ENCODE data around the gene SERPINE2.

SERPINE2 gene, protein sequence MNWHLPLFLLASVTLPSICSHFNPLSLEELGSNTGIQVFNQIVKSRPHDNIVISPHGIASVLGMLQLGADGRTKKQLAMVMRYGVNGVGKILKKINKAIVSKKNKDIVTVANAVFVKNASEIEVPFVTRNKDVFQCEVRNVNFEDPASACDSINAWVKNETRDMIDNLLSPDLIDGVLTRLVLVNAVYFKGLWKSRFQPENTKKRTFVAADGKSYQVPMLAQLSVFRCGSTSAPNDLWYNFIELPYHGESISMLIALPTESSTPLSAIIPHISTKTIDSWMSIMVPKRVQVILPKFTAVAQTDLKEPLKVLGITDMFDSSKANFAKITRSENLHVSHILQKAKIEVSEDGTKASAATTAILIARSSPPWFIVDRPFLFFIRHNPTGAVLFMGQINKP

GRCh38 chr2:224039080-224039769 is at the start of gene SERPINE2:
Gene SERPINE2, minus strand, starts transcription at chr2:224039286. Its CDS starts 37,386 bp downstream, at chr2:224001900.
- peaks cover 13% of the 10 kb centered on the region; the same call in 1 of the 2 replicates for H3K4me1 ChIP-seq (ENCODE audit: insufficient read depth, low read length)
- no peaks in the 10 kb centered on the region for H3K9me3 ChIP-seq (ENCODE audit: control insufficient read depth, insufficient read depth, low read length)
- peak within 1 kb of the TSS; percentile 77 for H3K9ac ChIP-seq (ENCODE audit: low read depth, low read length)
- no peaks in the 10 kb centered on the region; the same call in 1 of the 2 replicates for H3K36me3 ChIP-seq (ENCODE audit: insufficient read depth, low read length)

GRCh38 chr2:224086226-224086914 is 47.3 kb upstream of the SERPINE2 start:
- Histone ChIP-seq H3K4me1 (ENCODE audit: insufficient read depth, low read length) (no peaks in the 10 kb centered on the region; the same call in 1 of the 2 replicates), H3K36me3 (ENCODE audit: insufficient read depth, low read length) (no peaks in the 10 kb centered on the region), H3K9me3 (ENCODE audit: control insufficient read depth, insufficient read depth, low read length) (no peaks in the 10 kb centered on the region), H3K9ac (ENCODE audit: low read depth, low read length) (no peak overlapping the region)

DNA sequence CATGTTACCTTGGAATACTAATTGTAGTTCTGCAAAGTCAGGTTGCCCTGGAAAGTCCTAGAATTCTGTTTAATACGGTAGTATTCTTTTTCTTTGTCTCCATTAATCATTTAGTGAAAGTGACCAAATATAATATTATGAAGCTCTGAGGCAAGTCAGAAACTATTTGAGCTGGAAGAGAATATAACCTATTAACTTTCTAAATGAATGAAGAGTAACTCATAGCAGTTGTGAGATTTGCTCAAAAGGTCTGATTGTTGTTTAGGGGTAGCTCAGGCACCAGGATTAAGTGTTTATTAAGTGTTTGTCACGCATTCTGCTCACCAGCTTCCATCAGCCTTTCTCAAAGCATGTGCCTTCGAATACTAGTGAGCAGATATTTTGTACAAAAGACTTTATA is 46.7 kb upstream of the SERPINE2 start:
- no peaks in the 10 kb centered on the region for H3K36me3 ChIP-seq (ENCODE audit: insufficient read depth, low read length)

DNA sequence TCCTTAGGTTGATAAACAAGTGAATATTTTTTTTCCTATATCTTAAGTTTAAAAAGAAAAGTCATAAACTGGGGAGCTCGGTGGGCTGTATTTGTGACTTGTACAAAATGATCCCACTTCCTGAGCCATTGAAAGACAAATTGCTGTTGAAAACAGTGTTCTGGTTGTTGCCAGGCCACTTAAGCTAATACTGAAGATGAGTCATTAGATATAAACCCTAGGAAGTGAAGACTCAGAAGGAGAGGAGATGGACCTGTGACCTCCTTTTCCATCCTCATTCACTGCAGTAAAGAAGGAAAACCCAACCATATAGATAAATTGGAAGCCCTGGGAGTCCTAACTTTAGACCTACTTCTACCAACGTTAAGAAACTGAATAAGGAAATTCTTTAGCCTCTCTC is 46.2 kb upstream of the SERPINE2 start:
- Histone ChIP-seq H3K36me3 (ENCODE audit: insufficient read depth, low read length) (no peaks in the 10 kb centered on the region), H3K9me3 (ENCODE audit: control insufficient read depth, insufficient read depth, low read length) (no peaks in the 10 kb centered on the region), H3K4me1 (ENCODE audit: insufficient read depth, low read length) (no peaks in the 10 kb centered on the region; the same call in 1 of the 2 replicates), H3K9ac (ENCODE audit: low read depth, low read length) (no peak overlapping the region)

More for the DNA sequence above, 46.7 kb upstream of the SERPINE2 start:
- no peaks in the 10 kb centered on the region for H3K9me3 ChIP-seq (ENCODE audit: control insufficient read depth, insufficient read depth, low read length)
- H3K9ac ChIP-seq (ENCODE audit: low read depth, low read length), result no peak overlapping the region
- H3K4me1 ChIP-seq (ENCODE audit: insufficient read depth, low read length), result no peaks in the 10 kb centered on the region; the same call in 1 of the 2 replicates

- H3K9ac ChIP-seq (ENCODE audit: low read depth, low read length), result no peak overlapping the region
Observed at GRCh38 chr2:224084266-224084892, 45.3 kb upstream of the SERPINE2 start.

DNA sequence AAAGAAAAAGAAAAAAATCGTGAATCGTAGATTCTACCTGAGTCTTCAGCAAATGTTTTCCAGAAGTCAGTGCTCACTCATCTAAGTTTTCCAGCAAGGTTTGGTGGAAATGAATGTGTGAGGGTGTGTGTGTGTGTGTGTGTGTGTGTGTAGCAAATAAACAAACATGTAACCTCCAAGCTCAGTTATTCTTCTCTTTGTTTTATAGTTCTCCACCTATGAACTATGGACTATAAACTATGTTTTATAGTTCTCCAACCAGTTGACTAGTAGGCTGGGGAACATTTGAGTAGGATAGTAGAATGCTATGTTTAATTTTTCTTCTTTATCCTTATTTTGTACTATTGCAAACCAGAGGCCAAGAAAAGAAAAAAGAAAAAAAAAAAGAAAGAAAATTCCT is 44.6 kb upstream of the SERPINE2 start:
- Histone ChIP-seq H3K9me3 (ENCODE audit: control insufficient read depth, insufficient read depth, low read length) (no peaks in the 10 kb centered on the region), H3K9ac (ENCODE audit: low read depth, low read length) (no peak overlapping the region), H3K4me1 (ENCODE audit: insufficient read depth, low read length) (no peaks in the 10 kb centered on the region; the same call in 1 of the 2 replicates), H3K36me3 (ENCODE audit: insufficient read depth, low read length) (no peaks in the 10 kb centered on the region)

More at GRCh38 chr2:224084266-224084892, 45.3 kb upstream of the SERPINE2 start:
- no peaks in the 10 kb centered on the region for H3K9me3 ChIP-seq (ENCODE audit: control insufficient read depth, insufficient read depth, low read length)
- H3K4me1 ChIP-seq (ENCODE audit: insufficient read depth, low read length), result no peaks in the 10 kb centered on the region; the same call in 1 of the 2 replicates
- no peaks in the 10 kb centered on the region for H3K36me3 ChIP-seq (ENCODE audit: insufficient read depth, low read length)

DNA sequence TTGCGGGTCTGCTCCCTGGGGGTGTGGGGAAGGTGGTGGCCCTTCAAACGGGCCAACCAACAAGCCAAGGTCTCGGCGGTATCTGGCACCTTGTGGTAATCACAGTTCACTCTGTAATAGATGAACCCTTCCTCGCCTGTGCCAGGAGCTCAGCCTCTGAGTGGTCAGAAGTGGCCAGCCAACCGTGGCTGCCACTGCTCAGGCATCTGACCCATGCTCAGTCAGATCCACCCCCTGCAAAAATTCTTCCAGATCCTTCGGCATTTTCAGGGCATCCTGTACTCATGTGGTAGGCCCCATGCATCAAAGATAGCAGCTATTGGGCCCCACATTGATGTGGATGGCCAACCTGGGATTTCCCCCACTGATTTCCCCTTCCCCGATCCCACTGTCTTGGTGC is 39.6 kb upstream of the SERPINE2 start:
- Histone ChIP-seq H3K9me3 (ENCODE audit: control insufficient read depth, insufficient read depth, low read length) (no peaks in the 10 kb centered on the region), H3K9ac (ENCODE audit: low read depth, low read length) (no peak overlapping the region), H3K4me1 (ENCODE audit: insufficient read depth, low read length) (no peaks in the 10 kb centered on the region), H3K36me3 (ENCODE audit: insufficient read depth, low read length) (no peaks in the 10 kb centered on the region)

DNA sequence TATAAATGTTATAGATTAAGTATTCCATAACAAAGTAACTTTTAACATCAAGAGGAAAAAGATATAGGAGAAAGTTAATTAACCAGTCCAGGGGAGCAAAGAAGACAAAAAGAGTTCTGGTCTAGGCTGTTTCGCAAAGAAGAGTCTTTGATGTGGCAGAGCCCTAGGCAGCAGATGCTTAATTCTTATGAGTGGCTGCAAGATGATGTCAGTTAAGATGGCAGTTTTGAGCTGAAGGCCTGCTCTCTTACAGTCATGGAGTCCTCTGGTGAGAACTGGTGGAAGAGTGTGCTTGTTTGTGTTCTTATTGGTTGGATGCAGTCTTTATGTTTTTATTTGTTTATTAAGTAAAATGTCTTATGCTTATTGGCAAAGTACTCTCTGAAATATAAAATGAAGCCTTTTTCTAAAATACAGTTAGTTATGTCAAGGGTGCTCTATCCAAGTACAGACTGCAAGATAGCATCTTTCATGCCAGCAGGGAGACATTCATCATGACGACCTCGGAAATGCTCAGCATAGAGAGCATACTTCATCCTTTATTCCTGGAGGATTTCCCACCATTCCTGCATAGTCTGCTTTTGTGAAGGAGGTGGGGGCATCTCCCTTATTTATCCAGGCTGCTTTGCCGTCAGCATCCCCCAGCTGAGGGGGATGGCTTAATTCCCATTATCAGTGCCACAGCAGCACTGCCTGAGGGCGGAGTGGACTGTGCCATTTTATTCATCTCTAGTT is 38.9 kb upstream of the SERPINE2 start:
- Histone ChIP-seq H3K9me3 (ENCODE audit: control insufficient read depth, insufficient read depth, low read length) (no peaks in the 10 kb centered on the region), H3K36me3 (ENCODE audit: insufficient read depth, low read length) (no peaks in the 10 kb centered on the region), H3K4me1 (ENCODE audit: insufficient read depth, low read length) (no peaks in the 10 kb centered on the region), H3K9ac (ENCODE audit: low read depth, low read length) (no peak overlapping the region)

DNA sequence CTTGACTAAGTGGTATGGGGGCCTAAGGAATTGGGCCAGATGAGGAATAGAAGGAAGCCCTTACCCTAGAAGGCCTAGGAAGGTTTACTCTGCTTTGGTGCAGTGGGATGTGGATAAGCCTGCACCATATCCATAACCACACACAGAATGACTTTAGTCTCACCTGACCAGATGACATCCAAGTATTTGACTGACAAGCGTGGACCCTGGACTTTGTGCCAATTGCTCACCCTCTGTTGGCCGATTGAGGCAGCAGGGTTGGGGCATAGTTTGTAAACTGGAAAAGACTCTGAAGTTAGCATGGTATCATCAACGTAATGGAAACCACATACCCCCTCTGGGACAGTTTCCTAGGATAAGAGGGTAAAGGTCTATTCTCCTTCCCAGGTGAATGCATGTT is 36.5 kb upstream of the SERPINE2 start:
- H3K36me3 ChIP-seq (ENCODE audit: insufficient read depth, low read length), result no peaks in the 10 kb centered on the region
- H3K9ac ChIP-seq (ENCODE audit: low read depth, low read length), result no peak overlapping the region
- H3K9me3 ChIP-seq (ENCODE audit: control insufficient read depth, insufficient read depth, low read length), result no peaks in the 10 kb centered on the region
- no peaks in the 10 kb centered on the region for H3K4me1 ChIP-seq (ENCODE audit: insufficient read depth, low read length)

DNA sequence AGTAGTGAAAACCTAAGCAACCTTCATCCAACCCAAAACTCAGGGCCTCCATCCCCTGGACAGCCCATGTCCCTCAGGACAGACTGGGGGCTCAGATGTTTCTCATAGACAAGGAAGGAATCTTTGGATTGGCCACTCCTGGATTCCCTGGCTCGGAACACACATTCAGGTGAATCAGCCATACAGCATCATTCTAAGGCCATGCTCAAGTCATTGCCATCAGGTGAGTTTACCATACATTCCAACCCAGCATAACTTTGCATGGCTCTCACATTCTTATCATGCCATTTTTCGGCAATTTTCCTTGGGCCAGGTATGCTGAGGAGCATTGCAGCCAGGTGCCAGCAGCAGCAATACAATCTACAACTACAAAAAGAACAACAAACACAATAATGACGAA is 34.6 kb upstream of the SERPINE2 start:
- H3K4me1 ChIP-seq (ENCODE audit: insufficient read depth, low read length), result no peaks in the 10 kb centered on the region

GRCh38 chr2:224072541-224073188 is 33.6 kb upstream of the SERPINE2 start:
- no peaks in the 10 kb centered on the region for H3K9me3 ChIP-seq (ENCODE audit: control insufficient read depth, insufficient read depth, low read length)
- H3K9ac ChIP-seq (ENCODE audit: low read depth, low read length), result no peak overlapping the region
- H3K4me1 ChIP-seq (ENCODE audit: insufficient read depth, low read length), result no peaks in the 10 kb centered on the region
- no peaks in the 10 kb centered on the region for H3K36me3 ChIP-seq (ENCODE audit: insufficient read depth, low read length)

More for the DNA sequence above, 34.6 kb upstream of the SERPINE2 start:
- no peaks in the 10 kb centered on the region for H3K9me3 ChIP-seq (ENCODE audit: control insufficient read depth, insufficient read depth, low read length)
- no peak overlapping the region for H3K9ac ChIP-seq (ENCODE audit: low read depth, low read length)
- H3K36me3 ChIP-seq (ENCODE audit: insufficient read depth, low read length), result no peaks in the 10 kb centered on the region

GRCh38 chr2:224069172-224069571 is 30.1 kb upstream of the SERPINE2 start:
- Histone ChIP-seq H3K9ac (ENCODE audit: low read depth, low read length) (no peak overlapping the region), H3K4me1 (ENCODE audit: insufficient read depth, low read length) (no peaks in the 10 kb centered on the region), H3K9me3 (ENCODE audit: control insufficient read depth, insufficient read depth, low read length) (no peaks in the 10 kb centered on the region), H3K36me3 (ENCODE audit: insufficient read depth, low read length) (no peaks in the 10 kb centered on the region)

- H3K36me3 ChIP-seq (ENCODE audit: insufficient read depth, low read length), result no peaks in the 10 kb centered on the region
- H3K9me3 ChIP-seq (ENCODE audit: control insufficient read depth, insufficient read depth, low read length), result no peaks in the 10 kb centered on the region
- no peak overlapping the region for H3K9ac ChIP-seq (ENCODE audit: low read depth, low read length)
- H3K4me1 ChIP-seq (ENCODE audit: insufficient read depth, low read length), result peaks cover 4% of the 10 kb centered on the region; the same call in 1 of the 2 replicates
Observed at GRCh38 chr2:224063298-224063648, 24.2 kb upstream of the SERPINE2 start.

Data from ES-I3 (cell line).